IMR-90 (cell line): ENCODE measurements around the gene ZNF277. TPM values are rescaled to one million over a fixed set of nuclear protein-coding genes. Genes with fewer than 3 reads are reported as not detected.

Source experiments
- ATAC-seq: fragments of 200-7000 bp; cut with Tn5 transposase; 2 replicates; pipeline ENCODE4 v1.9.1; 2020; ENCODE audit warnings: low read depth, mild to moderate bottlenecking, moderate library complexity
- BruUV-seq: library from RNA; stranded (reverse); fragments of 400-500 nt; replicated peaks from 2 replicates; lab custom pipeline; 2021; lab: Mats Ljungman, UMichigan
- CTCF ChIA-PET: fragments of 300-600 bp; formaldehyde crosslinking; extraction: SDS; loops from one replicate; lab custom pipeline; 2021; ENCODE audit warnings: antibody characterized with exemption; lab: Yijun Ruan, JAX
- POLR2A ChIA-PET: fragments of 300-600 bp; sonication (Branson Sonifier 250); formaldehyde crosslinking; loops from one replicate; lab custom pipeline; 2022; ENCODE audit warnings: antibody characterized with exemption; ENCODE audit not compliant: unreplicated experiment; lab: Charles Lee
- DNase-seq: peaks from one replicate; pipeline ENCODE4 v3.0.0; 2013
- H2AFZ ChIP-seq: replicated peaks from 2 replicates; pipeline ENCODE3; 2013; ENCODE audit warnings: low read length, mild to moderate bottlenecking; ENCODE audit not compliant: poor library complexity
- H2AK5ac ChIP-seq: 2 replicates; pipeline ENCODE4 v1.6.1; 2013; ENCODE audit warnings: low read depth, low read length, inconsistent platforms
- H2AK9ac ChIP-seq: replicated peaks from 2 replicates; pipeline ENCODE3; 2013; ENCODE audit warnings: mild to moderate bottlenecking, low read depth, low read length, moderate library complexity; ENCODE audit not compliant: poor library complexity
- H2BK120ac ChIP-seq: 2 replicates; pipeline ENCODE4 v1.6.1; 2013; ENCODE audit warnings: low read depth, low read length, inconsistent platforms
- H2BK15ac ChIP-seq: 3 replicates; pipeline ENCODE4 v1.6.1; 2013; ENCODE audit warnings: low read depth, low read length, inconsistent platforms
- H2BK20ac ChIP-seq: 2 replicates; pipeline ENCODE4 v1.6.1; 2013; ENCODE audit warnings: low read depth, mild to moderate bottlenecking, inconsistent platforms, low read length, moderate library complexity
- H2BK5ac ChIP-seq: 2 replicates; pipeline ENCODE4 v1.6.1; 2013; ENCODE audit warnings: mild to moderate bottlenecking, low read depth, low read length, inconsistent platforms; ENCODE audit not compliant: poor library complexity, severe bottlenecking
- H3K14ac ChIP-seq: replicated peaks from 2 replicates; pipeline ENCODE4 v1.6.1; 2013; ENCODE audit warnings: low read depth, low read length, inconsistent platforms
- H3K18ac ChIP-seq: 2 replicates; pipeline ENCODE4 v1.6.1; 2013; ENCODE audit warnings: low read depth, low read length, control low read depth
- H3K23ac ChIP-seq: 2 replicates; pipeline ENCODE4 v1.6.1; 2013; ENCODE audit warnings: low read depth, low read length, inconsistent platforms
- H3K27ac ChIP-seq: 2 replicates; pipeline ENCODE4 v1.5.1; 2013; ENCODE audit warnings: mild to moderate bottlenecking, control low read depth, low read length; ENCODE audit not compliant: insufficient read depth
- H3K27me3 ChIP-seq: 2 replicates; pipeline ENCODE4 v1.6.1; 2013; ENCODE audit warnings: low read length; ENCODE audit not compliant: control insufficient read depth, insufficient read depth
- H3K36me3 ChIP-seq: 2 replicates; pipeline ENCODE4 v1.6.1; 2013; ENCODE audit warnings: low read length, mixed read lengths; ENCODE audit not compliant: control insufficient read depth, insufficient read depth
- H3K4ac ChIP-seq: 2 replicates; pipeline ENCODE4 v1.6.1; 2013; ENCODE audit warnings: low read depth, low read length, inconsistent platforms
- H3K4me1 ChIP-seq: 2 replicates; pipeline ENCODE4 v1.6.1; 2013; ENCODE audit warnings: low read length, mixed read lengths; ENCODE audit not compliant: control insufficient read depth, insufficient read depth
- H3K4me2 ChIP-seq: 2 replicates; pipeline ENCODE4 v1.6.1; 2013; ENCODE audit warnings: low read depth, mild to moderate bottlenecking, control low read depth, low read length, moderate library complexity
- H3K4me3 ChIP-seq: 2 replicates; pipeline ENCODE4 v1.5.1; 2013; ENCODE audit warnings: low read depth, mild to moderate bottlenecking, control low read depth, low read length, moderate library complexity; ENCODE audit not compliant: insufficient read depth
- H3K56ac ChIP-seq: 2 replicates; pipeline ENCODE4 v1.6.1; 2013; ENCODE audit warnings: low read length, inconsistent platforms; ENCODE audit not compliant: insufficient read depth; ENCODE audit errors: extremely low read depth
- H3K79me1 ChIP-seq, 2 experiments: 2 replicates each; pipeline ENCODE4 v1.6.1; 2013; ENCODE audit warnings: low read length in 2 of 2, inconsistent platforms in 1 of 2, low read depth in 1 of 2
- H3K9ac ChIP-seq: 2 replicates; pipeline ENCODE4 v1.6.1; 2013; ENCODE audit warnings: low read depth, low read length, control low read depth
- H3K9me1 ChIP-seq: 2 replicates; pipeline ENCODE4 v1.6.1; 2013; ENCODE audit warnings: low read length, inconsistent platforms; ENCODE audit not compliant: insufficient read depth
- H3K9me3 ChIP-seq: 2 replicates; pipeline ENCODE4 v1.6.1; 2013; ENCODE audit warnings: low read length; ENCODE audit not compliant: control insufficient read depth, insufficient read depth
- H4K20me1 ChIP-seq: 2 replicates; pipeline ENCODE4 v1.6.1; 2013; ENCODE audit warnings: low read length, inconsistent platforms; ENCODE audit not compliant: insufficient read depth
- H4K5ac ChIP-seq: 2 replicates; pipeline ENCODE4 v1.6.1; 2013; ENCODE audit warnings: mild to moderate bottlenecking, low read depth, low read length, control low read depth
- H4K8ac ChIP-seq, 2 experiments: 2 replicates each; pipeline ENCODE4 v1.6.1; 2013; ENCODE audit warnings: low read depth in 2 of 2, low read length in 2 of 2, control low read depth in 1 of 2, inconsistent platforms in 1 of 2
- H4K91ac ChIP-seq: 2 replicates; pipeline ENCODE4 v1.6.1; 2013; ENCODE audit warnings: low read depth, low read length, inconsistent platforms; ENCODE audit not compliant: insufficient read depth
- CEBPB ChIP-seq: IDR thresholded peaks from 2 replicates; pipeline ENCODE4 v1.6.1; 2012; ENCODE audit warnings: low read depth, low read length, improper control_type of control experiment
- CHD1 ChIP-seq: IDR thresholded peaks from 2 replicates; pipeline ENCODE4 v1.6.1; 2012; ENCODE audit warnings: low read depth, low read length, improper control_type of control experiment
- CTCF ChIP-seq: conservative IDR thresholded peaks from 2 replicates; pipeline ENCODE4 v1.5.1; 2012; ENCODE audit warnings: mild to moderate bottlenecking, low read depth, low read length, improper control_type of control experiment
- FOS ChIP-seq: fragments of 150-350 bp; IDR thresholded peaks from 2 replicates; pipeline ENCODE4 v1.6.1; 2016; ENCODE audit warnings: low read depth, low read length
- MAZ ChIP-seq: IDR thresholded peaks from 2 replicates; pipeline ENCODE4 v1.6.1; 2012; ENCODE audit warnings: low read depth, mild to moderate bottlenecking, low read length, improper control_type of control experiment, moderate library complexity, borderline replicate concordance
- MXI1 ChIP-seq: IDR thresholded peaks from 2 replicates; pipeline ENCODE4 v1.6.1; 2012; ENCODE audit warnings: low read depth, mild to moderate bottlenecking, low read length, moderate library complexity, borderline replicate concordance
- NFE2L2 ChIP-seq: fragments of 150-350 bp; IDR thresholded peaks from 2 replicates; pipeline ENCODE4 v1.6.1; 2016; ENCODE audit warnings: low read depth, mild to moderate bottlenecking, low read length
- POLR2A ChIP-seq: IDR thresholded peaks from 2 replicates; pipeline ENCODE4 v1.6.1; 2012; ENCODE audit warnings: mild to moderate bottlenecking, low read depth, low read length
- RAD21 ChIP-seq: IDR thresholded peaks from 2 replicates; pipeline ENCODE4 v1.6.1; 2012; ENCODE audit warnings: low read length, improper control_type of control experiment
- RCOR1 ChIP-seq: IDR thresholded peaks from 2 replicates; pipeline ENCODE4 v1.6.1; 2012; ENCODE audit warnings: mild to moderate bottlenecking, low read length, improper control_type of control experiment; ENCODE audit not compliant: insufficient replicate concordance
- RFX5 ChIP-seq: IDR thresholded peaks from 2 replicates; pipeline ENCODE4 v1.8.0; 2012; ENCODE audit warnings: low read depth, mild to moderate bottlenecking, low read length, moderate library complexity
- SMC3 ChIP-seq: fragments of 150-350 bp; IDR thresholded peaks from 2 replicates; pipeline ENCODE4 v1.6.1; 2016; ENCODE audit warnings: low read depth, mild to moderate bottlenecking, antibody characterized with exemption, low read length, moderate library complexity
- USF2 ChIP-seq: fragments of 150-350 bp; IDR thresholded peaks from 2 replicates; pipeline ENCODE4 v1.6.1; 2017; ENCODE audit warnings: mild to moderate bottlenecking, antibody characterized with exemption, low read length, low read depth
- dilution Hi-C: fragments of 300-500 bp; cut with HindIII; formaldehyde crosslinking; loops from one replicate; pipeline ENCODE4 v1.14.3; 2018; ENCODE audit warnings: low sequenced_read_pairs; ENCODE audit not compliant: unreplicated experiment
- in situ Hi-C: fragments of 300-500 bp; cut with MboI; formaldehyde crosslinking; loops from 3 replicates; pipeline ENCODE4 v1.14.3; 2019; ENCODE audit warnings: low sequenced_read_pairs, inconsistent platforms, mixed read lengths
- intact Hi-C: fragments of 100-400 bp; cut with micrococcal nuclease; formaldehyde crosslinking; loops from 2 replicates; pipeline ENCODE4 v1.10.0; 2022
- polyA plus RNA-seq, 3 experiments: library from polyadenylated mRNA; depleted of rRNA; stranded (reverse); fragments of >200 nt; gene quantifications; 2 replicates each; pipeline ENCODE4 v1.2.3, GENCODE V29; 2012; ENCODE audit warnings: low replicate concordance in 1 of 3
- total RNA-seq: library from RNA; depleted of rRNA; stranded (reverse); fragments of >200 nt; gene quantifications from 2 replicates; pipeline ENCODE4 v1.2.3, GENCODE V29; 2012

Gene ZNF277
- total and polyA plus RNA-seq, 2 of the 4 experiments (the other 2 are of a cell fraction): 7.3 to 21.3 TPM

- no peak overlapping the region for H2BK120ac ChIP-seq
- no peak overlapping the region for H3K27ac ChIP-seq
- dilution Hi-C loops: no loop called here
- no peak overlapping the region for H2AK9ac ChIP-seq
- H3K4me2 ChIP-seq: no peak overlapping the region
- peaks cover 2% of the 10 kb centered on the region for H3K4me1 ChIP-seq
- CTCF ChIA-PET: interaction anchor here (1.5 kb wide), 1 partner anchor 25 kb away, joined by 5 read pairs; no protein-coding TSS in a partner anchor
- no TSS peak for BruUV-seq
- no peak overlapping the region for H3K14ac ChIP-seq
- H3K4me3 ChIP-seq: no peak overlapping the region
- in situ Hi-C loops: no loop called here
- TF ChIP-seq FOS: no peak
- TF ChIP-seq CHD1: no peak
- TF ChIP-seq RAD21: no peak
- no peak for TF ChIP-seq POLR2A
- no peak for TF ChIP-seq RFX5
- no peak for TF ChIP-seq CTCF
- no peak for TF ChIP-seq MXI1
- no peak for TF ChIP-seq NFE2L2
- TF ChIP-seq SMC3: no peak
- no peak for TF ChIP-seq MAZ
- no peak for TF ChIP-seq CEBPB
- no peak for TF ChIP-seq RCOR1
- TF ChIP-seq USF2: no peak
- H3K36me3 ChIP-seq: peaks cover 7% of the 10 kb centered on the region
- no peaks in the 10 kb centered on the region for H3K9me1 ChIP-seq
- H3K79me1 ChIP-seq: no peaks in the 10 kb centered on the region
- no peak overlapping the region for H2AK5ac ChIP-seq
- no peak overlapping the region for H4K5ac ChIP-seq
- no peak overlapping the region for H4K91ac ChIP-seq
- no peak overlapping the region for H2AFZ ChIP-seq
- H2BK5ac ChIP-seq: no peak overlapping the region
- DNase-seq (no peak), ATAC-seq (no peak)
- no peaks in the 10 kb centered on the region for H4K20me1 ChIP-seq
- no peak overlapping the region for H3K23ac ChIP-seq
- H3K9ac ChIP-seq: no peak overlapping the region
- H3K9me3 ChIP-seq: no peaks in the 10 kb centered on the region
- H3K18ac ChIP-seq: no peak overlapping the region
- H2BK20ac ChIP-seq: no peak overlapping the region
- no peaks in the 10 kb centered on the region for H3K27me3 ChIP-seq
- POLR2A ChIA-PET: no interaction called here
- no peak overlapping the region for H3K56ac ChIP-seq
- intact Hi-C loops: no loop called here
- H4K8ac ChIP-seq: no peak overlapping the region
- H3K4ac ChIP-seq: no peak overlapping the region
- no peak overlapping the region for H2BK15ac ChIP-seq
These were observed 140.6 kb downstream of the ZNF277 start for GRCh38 chr7:112347088-112347487.
